GM18951 (cell line): ENCODE data around the gene TBCCD1.

ENCODE experiments used
- POLR2A ChIP-seq: IDR thresholded peaks from 4 replicates; pipeline ENCODE4 v1.6.1; 2011; ENCODE audit warnings: mild to moderate bottlenecking; ENCODE audit not compliant: insufficient read length, insufficient read depth; ENCODE audit errors: extremely low read depth
- in situ Hi-C: fragments of 300-500 bp; cut with MboI; formaldehyde crosslinking; loops from one replicate; pipeline ENCODE4 v1.12.0; 2022; ENCODE audit warnings: low sequenced_read_pairs, mixed read lengths, inconsistent platforms; ENCODE audit not compliant: unreplicated experiment

The TBCCD1 gene

DNA sequence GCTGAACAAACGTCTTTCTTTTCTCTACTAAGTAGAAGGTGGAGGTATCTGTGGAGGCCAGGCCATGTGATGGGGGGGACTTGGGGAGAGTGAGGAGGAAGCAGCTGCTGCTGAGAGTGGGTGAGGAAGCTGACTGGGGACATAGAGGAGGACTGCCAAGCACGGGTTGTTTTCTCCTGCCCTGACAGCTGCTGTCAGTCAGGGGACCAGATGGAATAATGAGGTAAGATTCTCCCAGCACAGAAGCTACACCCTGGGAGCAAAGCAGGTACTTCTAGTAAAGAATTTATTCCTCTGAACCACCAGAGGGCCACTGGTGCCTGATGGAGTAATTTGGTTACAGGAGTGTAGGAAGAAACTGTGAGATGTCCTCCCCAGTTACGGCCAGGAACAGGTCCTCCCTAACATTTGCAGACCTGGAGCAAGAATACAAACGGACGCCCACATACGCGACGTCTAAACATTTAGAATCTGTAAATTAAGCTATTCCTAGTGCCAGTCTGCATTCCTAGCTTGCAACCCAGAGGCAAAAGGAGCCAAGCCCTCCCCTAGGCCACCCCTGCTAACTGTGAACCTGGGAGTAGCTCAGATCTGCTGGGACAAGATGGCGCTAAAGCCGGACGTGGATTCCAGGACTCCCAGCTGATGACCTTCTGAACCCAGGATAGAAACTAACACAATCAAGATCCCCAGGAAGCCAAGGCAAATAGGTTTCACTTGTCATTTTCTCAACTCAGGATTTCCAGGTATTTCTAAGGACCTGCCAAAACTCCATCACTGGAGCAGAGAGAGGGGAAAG, 37.7 kb downstream of the TBCCD1 start:
- in situ Hi-C loops: no loop called here
- TF ChIP-seq POLR2A: no peak

DNA sequence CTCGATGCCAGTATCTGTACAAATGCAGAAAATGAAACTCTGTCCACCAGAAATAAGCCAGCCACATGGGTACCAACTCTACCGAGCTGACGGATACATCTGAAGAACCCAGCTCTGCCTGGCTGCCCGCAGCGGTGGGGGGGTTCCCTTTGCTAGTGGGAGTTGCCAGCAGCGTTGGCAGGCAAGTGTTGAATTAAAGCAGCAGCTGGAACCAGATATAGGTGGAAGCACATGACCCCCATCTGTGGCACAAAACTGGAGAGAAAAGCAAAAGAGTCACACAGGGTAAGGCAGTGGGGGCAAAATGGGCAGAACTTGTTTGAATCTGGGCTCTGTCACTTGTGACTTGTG, 40.9 kb downstream of the TBCCD1 start:
- no peak for TF ChIP-seq POLR2A
- in situ Hi-C loops: no loop called here

DNA sequence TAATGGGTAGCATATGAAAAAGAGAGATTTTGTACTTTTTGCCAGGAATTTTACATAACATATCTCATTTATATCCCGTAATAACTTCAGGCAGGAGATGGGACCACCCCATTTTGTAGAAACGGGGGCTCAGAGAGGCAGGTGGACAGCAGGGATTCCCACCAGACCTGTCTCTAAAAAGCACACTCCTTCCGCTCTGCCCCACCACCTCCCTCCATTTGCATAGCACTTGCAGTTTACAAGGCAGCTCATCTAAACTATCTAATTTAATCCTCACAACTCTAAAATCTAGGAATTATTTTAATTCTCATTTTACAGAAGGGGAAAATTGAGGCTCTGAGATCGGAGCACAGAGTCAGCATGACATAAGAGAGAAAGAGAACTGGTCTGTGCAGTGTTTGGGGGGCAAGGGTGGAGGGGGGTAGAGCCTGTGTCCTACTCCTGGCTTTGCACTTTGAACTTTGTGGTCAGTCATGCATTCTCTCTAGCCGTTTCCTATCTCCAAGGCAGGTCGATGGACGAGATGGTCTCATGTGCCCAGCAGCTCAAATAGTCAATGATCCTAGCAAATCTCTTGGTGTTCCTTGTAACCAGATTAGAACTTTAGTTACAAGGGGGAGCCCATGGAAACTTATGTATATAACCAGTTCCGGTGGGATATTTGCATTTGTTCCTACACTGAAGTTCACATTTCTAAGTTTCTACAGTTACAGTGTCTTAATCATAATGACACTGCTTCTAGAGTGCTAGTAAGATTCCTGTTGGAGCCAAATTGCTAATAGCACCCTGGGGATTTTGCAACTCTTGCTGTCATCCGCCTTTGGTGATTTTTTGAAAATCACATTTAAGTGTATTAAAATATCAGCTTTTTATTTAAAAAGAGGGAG, 41.5 kb downstream of the TBCCD1 start:
- TF ChIP-seq POLR2A: peak; percentile 20
- in situ Hi-C loops: no loop called here

DNA sequence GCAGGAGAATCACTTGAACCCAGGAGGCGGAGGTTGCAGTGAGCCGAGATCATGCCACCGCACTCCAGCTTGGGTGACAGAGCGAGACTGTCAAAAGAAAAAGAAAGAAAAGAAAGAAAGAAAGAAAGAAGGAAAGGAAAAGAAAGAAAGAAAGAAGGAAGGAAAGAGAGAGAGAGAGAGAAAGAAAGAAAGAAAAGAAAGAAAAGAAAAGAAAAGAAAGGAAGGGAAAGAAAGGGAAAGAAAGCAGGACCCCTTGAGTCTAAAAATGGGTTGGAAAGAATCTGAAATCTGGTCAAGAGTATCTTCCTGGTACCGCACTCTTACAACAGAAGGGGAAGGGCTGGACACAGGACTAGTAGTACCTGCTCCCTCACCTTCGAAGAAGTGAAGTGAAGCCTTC, 42.5 kb downstream of the TBCCD1 start:
- no peak for TF ChIP-seq POLR2A
- in situ Hi-C loops: no loop called here

DNA sequence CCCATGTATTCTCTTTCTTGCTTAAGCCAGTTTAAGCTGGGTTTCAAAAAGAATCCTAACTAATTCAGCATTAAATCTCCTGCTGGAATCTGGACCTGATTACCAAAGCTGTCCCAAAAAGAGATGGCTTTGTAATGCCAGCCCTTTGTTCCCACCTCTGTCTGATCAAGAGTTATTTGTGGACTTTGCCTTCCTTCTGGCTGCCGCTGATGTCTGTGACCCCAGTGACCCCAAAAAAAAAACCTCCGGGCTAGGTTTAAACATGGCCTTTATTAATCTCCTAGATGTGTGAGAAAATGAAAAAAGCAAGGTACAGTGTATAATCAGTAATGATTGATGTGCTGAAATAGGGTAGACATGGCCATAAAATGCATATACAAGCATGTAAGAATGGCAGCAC, 43.7 kb downstream of the TBCCD1 start:
- in situ Hi-C loops: no loop called here
- TF ChIP-seq POLR2A: no peak

DNA sequence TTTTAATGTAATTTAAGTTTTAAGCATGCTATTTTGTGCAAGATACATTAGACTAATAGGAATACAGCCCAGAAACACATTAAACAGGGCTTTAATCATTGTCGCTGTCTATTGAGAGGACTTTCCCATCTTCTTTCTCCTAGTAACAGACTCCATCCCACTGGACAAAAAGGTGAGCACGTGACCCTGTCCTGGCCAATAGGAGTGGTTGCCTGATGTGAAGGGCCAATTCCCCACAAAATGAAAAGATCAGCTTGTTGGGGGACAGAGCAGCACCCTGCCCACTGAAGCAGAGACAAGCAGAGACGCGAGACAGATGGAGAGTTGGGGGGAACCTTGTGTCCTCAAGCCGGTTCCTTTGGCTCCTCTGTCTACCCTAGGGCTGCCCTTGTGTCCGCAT, 44.1 kb downstream of the TBCCD1 start:
- no peak for TF ChIP-seq POLR2A
- in situ Hi-C loops: no loop called here

DNA sequence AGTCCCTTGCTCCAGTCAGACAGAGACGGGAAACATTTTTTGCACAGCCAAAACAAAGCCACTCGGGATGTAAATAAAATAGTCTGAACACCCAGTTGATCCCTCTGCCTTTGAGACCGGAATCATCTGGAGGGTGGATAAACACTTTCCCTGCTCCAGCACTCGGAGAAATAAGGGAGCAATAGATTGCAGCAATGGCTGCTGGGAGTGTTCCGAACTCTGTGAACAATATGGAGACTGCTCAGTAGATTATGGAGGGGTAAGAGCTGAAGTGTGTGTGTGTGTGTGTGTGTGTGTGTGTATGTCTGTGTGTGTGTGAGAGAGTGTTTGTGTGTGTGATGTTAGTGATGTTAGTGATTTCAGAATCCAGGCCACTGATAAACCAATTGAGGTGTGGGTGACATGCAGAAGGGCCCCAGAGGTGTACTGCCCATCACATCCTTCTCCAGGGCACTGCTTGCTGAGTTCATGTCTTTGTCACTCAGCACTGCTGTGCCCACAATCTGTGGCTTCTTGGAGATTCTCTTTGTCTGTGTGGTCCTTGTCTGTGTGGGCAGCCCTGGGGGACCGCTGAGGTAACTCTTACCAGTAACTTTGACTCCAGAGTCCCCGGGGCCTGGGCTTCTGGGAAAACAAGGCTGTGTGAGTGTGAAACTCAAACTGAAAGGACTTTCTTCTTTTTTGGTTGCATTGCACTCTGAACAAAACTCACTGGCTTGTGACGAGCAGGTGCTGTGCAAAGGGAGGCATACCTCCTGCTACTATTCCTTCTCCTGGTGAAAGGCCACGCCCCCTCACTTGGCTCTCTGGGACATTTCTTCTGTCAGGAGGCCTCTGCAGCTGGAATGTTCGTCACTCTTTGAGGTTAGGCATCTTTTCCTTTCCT, 45.9 kb downstream of the TBCCD1 start:
- in situ Hi-C loops: no loop called here
- TF ChIP-seq POLR2A: no peak

DNA sequence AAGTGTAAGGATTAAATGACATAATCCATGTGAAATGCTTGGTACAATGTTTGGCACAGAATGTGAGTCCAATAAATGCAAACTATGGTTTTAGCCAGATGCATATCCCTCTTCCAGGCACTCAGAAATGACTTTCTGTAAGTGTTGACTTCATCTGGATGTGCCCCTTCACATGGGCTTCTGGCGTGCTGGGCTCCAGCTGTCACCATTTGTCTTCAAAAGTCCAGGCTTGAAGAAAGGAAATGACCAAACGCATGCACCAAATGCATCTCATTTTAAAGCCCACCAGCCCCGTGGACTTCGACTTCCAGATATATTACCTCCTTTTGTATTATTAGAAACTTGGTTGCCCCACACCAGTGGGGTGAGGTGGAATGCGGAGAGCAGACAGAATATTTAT, 46.7 kb downstream of the TBCCD1 start:
- in situ Hi-C loops: no loop called here

DNA sequence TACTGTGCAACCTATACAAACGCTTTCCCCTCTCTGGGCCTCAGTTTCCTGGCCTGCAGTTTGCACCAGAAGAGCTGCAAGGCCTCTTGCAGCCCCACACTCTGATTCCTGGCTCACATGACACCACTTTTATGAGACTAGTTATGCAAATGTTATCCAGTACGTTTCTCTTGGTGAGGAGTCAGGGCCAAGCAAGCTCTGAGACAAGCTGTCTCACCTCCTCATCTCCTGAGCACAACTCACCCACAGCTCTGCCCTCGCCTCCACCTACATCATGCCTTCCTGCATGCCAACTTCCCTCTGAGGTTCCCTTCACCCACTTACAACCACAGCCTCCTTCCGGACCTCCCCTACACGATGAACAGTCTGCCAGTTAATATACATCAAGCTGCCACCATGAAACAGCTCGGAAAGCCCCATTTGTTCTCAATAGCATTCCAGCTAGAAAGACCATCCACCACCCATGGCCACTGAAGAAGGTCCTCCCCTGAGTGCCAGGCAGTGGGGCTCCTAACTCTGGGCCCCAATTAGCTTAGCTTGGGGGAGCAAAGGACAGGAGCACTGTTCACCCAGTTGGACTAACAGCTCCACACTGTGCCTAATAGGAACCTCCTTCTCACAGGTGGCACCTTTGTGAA, 48.0 kb downstream of the TBCCD1 start:
- in situ Hi-C loops: no loop called here
- peak; percentile 54 for TF ChIP-seq POLR2A

More for the DNA sequence above, 46.7 kb downstream of the TBCCD1 start:
- no peak for TF ChIP-seq POLR2A

DNA sequence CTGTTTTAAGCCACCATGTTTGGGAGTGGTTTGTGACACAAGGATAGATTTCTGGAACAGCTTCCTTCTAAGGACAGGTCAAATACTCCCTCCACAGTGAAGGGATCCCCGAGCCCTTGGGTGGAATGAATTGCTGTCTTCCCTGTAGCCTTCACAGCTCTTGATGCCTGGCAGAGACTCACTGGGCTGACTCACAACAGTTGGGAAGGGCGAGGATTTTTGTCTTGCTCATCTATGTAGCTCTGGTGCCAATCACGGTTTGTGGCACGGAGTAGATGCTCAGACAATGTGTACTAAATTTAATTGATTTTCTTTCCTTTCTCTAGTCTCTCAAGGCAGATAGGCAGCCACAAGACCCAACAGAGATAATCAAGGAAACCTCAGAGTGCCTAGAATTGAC, 49.9 kb downstream of the TBCCD1 start:
- no peak for TF ChIP-seq POLR2A
- in situ Hi-C loops: no loop called here

DNA sequence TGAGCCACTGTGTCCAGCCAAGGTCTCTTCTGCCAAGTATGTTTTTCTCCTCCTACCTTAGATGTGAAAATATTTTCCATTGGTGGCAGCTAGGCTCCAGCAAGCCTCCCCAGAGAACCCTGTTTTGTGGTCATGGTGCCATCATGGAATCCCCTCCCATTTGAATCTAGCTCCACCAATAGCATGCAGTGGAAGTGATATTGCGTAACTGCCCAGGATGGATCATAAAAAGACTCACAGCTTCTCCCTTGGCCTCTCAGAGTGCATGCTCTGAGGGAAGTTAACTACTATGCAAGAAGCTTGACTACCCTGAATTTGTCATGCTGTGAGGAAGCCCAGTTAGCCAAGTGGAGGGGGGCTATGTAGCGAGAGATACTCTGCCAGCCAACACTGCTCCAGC, 50.5 kb downstream of the TBCCD1 start:
- TF ChIP-seq POLR2A: no peak
- in situ Hi-C loops: no loop called here

DNA sequence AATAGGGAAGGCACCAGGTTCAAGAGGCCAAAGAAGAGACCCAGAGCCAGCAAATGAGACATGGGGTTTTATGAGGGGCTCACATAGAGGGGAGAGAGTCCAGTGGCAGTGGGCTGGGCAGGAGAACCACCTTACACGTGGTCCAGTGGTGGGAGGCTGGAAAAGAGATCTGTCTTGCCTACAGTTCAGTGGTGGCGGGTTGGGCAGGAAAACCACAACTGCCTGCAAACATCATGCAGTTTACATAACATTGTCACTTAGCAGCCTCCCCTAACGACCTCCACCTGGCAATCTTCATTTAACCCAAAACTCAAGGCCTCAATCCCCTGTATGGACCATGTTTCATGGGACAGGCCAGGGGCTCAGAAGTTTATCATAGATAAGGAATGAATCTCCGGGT, 52.0 kb downstream of the TBCCD1 start:
- TF ChIP-seq POLR2A: no peak
- in situ Hi-C loops: no loop called here
